Cardiac septum (tissue), 1 donor: ENCODE data around the gene ALLC. TPM values are rescaled to one million over a fixed set of nuclear protein-coding genes. Genes with fewer than 3 reads are reported as not detected.
"Not testable (repeated sequence)": the region's sequence is repeated elsewhere in the genome, so short reads cannot be mapped to it uniquely, and the experiment has no call there.

ENCODE experiments used
- DNase-seq: peaks from one replicate; pipeline ENCODE4 v3.0.0-alpha.2; 2020; ENCODE audit warnings: low spot score
- intact Hi-C: fragments of 100-400 bp; cut with DNase I; formaldehyde crosslinking; loops from one replicate; pipeline ENCODE4 v1.14.0; 2022
- total RNA-seq: library from RNA; stranded (reverse); fragmentation: NEBNext Ultra II Directional; extraction: Animal tissue kit (Norgen Biotek cat#: 25700); gene quantifications from one replicate; pipeline ENCODE4 v1.2.1, GENCODE V29; 2021
- donor health status: DM: no; HTN: no; CAD: no.

ALLC gene
- total RNA-seq, 1 donor from 2014 or later = not detected

GRCh38 chr2:3624059-3624794 lies 33.8 kb upstream of the ALLC start:
- intact Hi-C loops = no loop called here
- DNase-seq = peak; percentile 26

- intact Hi-C loops = no loop called here
Observed at GRCh38 chr2:3625186-3625585, 32.8 kb upstream of the ALLC start.

GRCh38 chr2:3626118-3626811 lies 31.7 kb upstream of the ALLC start:
- peak; percentile 50 for DNase-seq
- intact Hi-C loops = no loop called here

More at GRCh38 chr2:3625186-3625585, 32.8 kb upstream of the ALLC start:
- DNase-seq = peak; percentile 31

- peak; percentile 44 for DNase-seq
- intact Hi-C loops = no loop called here
Observed at GRCh38 chr2:3626812-3627499, 31.0 kb upstream of the ALLC start.

- intact Hi-C loops = no loop called here
- DNase-seq = peak; percentile 41
Observed at GRCh38 chr2:3627500-3628100, 30.4 kb upstream of the ALLC start.

GRCh38 chr2:3628241-3628679 lies 29.7 kb upstream of the ALLC start:
- peak; percentile 58 for DNase-seq
- intact Hi-C loops = no loop called here

- peak; percentile 41 for DNase-seq
- intact Hi-C loops = no loop called here
Observed at GRCh38 chr2:3628800-3629199, 29.2 kb upstream of the ALLC start.

- intact Hi-C loops = no loop called here
- peak; percentile 27 for DNase-seq
Observed at GRCh38 chr2:3630631-3631030, 27.4 kb upstream of the ALLC start.

- peak; percentile 73 for DNase-seq
- intact Hi-C loops = no loop called here
Observed at GRCh38 chr2:3631161-3631850, 26.7 kb upstream of the ALLC start.

- DNase-seq = peak; percentile 15
- intact Hi-C loops = no loop called here
Observed at GRCh38 chr2:3631851-3632659, 25.9 kb upstream of the ALLC start.

- intact Hi-C loops = no loop called here
- DNase-seq = peak; percentile 72
Observed at GRCh38 chr2:3633089-3633981, 24.7 kb upstream of the ALLC start.

- DNase-seq = peak; percentile 47
- intact Hi-C loops = no loop called here
Observed at GRCh38 chr2:3633982-3634595, 23.9 kb upstream of the ALLC start.

GRCh38 chr2:3634596-3635121 lies 23.3 kb upstream of the ALLC start:
- intact Hi-C loops = no loop called here

GRCh38 chr2:3635171-3635974 lies 22.6 kb upstream of the ALLC start:
- intact Hi-C loops = no loop called here
- DNase-seq = peak; percentile 56

More at GRCh38 chr2:3634596-3635121, 23.3 kb upstream of the ALLC start:
- DNase-seq = peak; percentile 60

GRCh38 chr2:3635975-3636327 lies 22.0 kb upstream of the ALLC start:
- DNase-seq = peak; percentile 43

GRCh38 chr2:3636586-3637310 lies 21.3 kb upstream of the ALLC start:
- DNase-seq = peak; percentile 36
- intact Hi-C loops = no loop called here

More at GRCh38 chr2:3635975-3636327, 22.0 kb upstream of the ALLC start:
- intact Hi-C loops = not testable (repeated sequence)
